Esophagus muscularis mucosa (tissue), 4 donors: ENCODE data around the gene MAPK9. TPM values are rescaled to one million over a fixed set of nuclear protein-coding genes. Genes with fewer than 3 reads are reported as not detected.

ENCODE experiments used
- DNase-seq: peaks from one replicate; pipeline ENCODE4 v3.0.0-alpha.2; 2017; ENCODE audit errors: extremely low spot score
- H3K27ac ChIP-seq, 4 donors: fragments of 200-600 bp; sonication (generic); replicated peaks in 1 of 4; 1 replicate in 3 of 4; 2 replicates in 1 of 4; pipeline ENCODE4 v1.5.1; 2016 to 2019; ENCODE audit warnings: mild to moderate bottlenecking in 1 of 4
- H3K27me3 ChIP-seq, 4 donors: fragments of 200-600 bp; sonication (generic); one replicate each; pipeline versions ENCODE4 v1.5.1 to v1.6.0; 2016 to 2019
- H3K36me3 ChIP-seq, 4 donors: fragments of 200-600 bp; sonication (generic); one replicate each; pipeline ENCODE4 v1.5.1; 2016 to 2019
- H3K4me1 ChIP-seq, 4 donors: fragments of 200-600 bp; sonication (generic); one replicate each; pipeline ENCODE4 v1.5.1; 2016 to 2019
- H3K4me3 ChIP-seq, 4 donors: fragments of 200-600 bp; sonication (generic); 1 replicate in 2 of 4; 2 replicates in 2 of 4; pipeline ENCODE4 v1.5.1; 2016 to 2019; ENCODE audit warnings: mild to moderate bottlenecking in 4 of 4, moderate library complexity in 1 of 4
- H3K9me3 ChIP-seq, 4 donors: fragments of 200-600 bp; sonication (generic); 1 replicate in 3 of 4; 2 replicates in 1 of 4; pipeline ENCODE4 v1.5.1; 2016 to 2019
- EP300 ChIP-seq: sonication (generic); formaldehyde crosslinking; IDR thresholded peaks from one replicate; pipeline ENCODE4 v1.6.1; 2017; ENCODE audit warnings: antibody characterized with exemption
- POLR2A ChIP-seq: fragments of 450-650 bp; IDR thresholded peaks from one replicate; pipeline ENCODE4 v1.6.1; 2017; ENCODE audit warnings: antibody characterized with exemption, moderate library complexity, mild to moderate bottlenecking, low read depth
- POLR2AphosphoS5 ChIP-seq, 2 donors: sonication (generic); formaldehyde crosslinking; IDR thresholded peaks; one replicate each; pipeline ENCODE4 v1.6.1; 2017; ENCODE audit warnings: antibody characterized with exemption in 2 of 2
- WGBS: methylation state at CpG from one replicate; pipeline ENCODE4 v1.1.5; 2018; 5-methylcytosine and 5-hydroxymethylcytosine counted together
- intact Hi-C: fragments of 100-400 bp; cut with DNase I; formaldehyde crosslinking; loops from one replicate; pipeline ENCODE4 v1.15.1; 2023
- total RNA-seq, 4 donors: library from RNA; depleted of rRNA; stranded (reverse); fragments of >200 nt; gene quantifications; one replicate each; pipeline versions ENCODE4 v1.1.0 to v1.2.1, GENCODE V29; 2016
- TF ChIP-seq, protein P1 (sequence below), 3 experiments: fragments of 200-600 bp in 2 of 3; fragments of 450-650 bp in 1 of 3; sonication (generic) in 2 of 3; IDR thresholded peaks; one replicate each; pipeline ENCODE4 v1.5.1; 2017 to 2019; ENCODE audit warnings: antibody characterized with exemption in 3 of 3, mild to moderate bottlenecking in 2 of 3, moderate library complexity in 1 of 3

MAPK9 gene
- total RNA-seq, 4 donors from 2014 or later, result 36.4 to 42.3 (median 37.8) TPM

DNA sequence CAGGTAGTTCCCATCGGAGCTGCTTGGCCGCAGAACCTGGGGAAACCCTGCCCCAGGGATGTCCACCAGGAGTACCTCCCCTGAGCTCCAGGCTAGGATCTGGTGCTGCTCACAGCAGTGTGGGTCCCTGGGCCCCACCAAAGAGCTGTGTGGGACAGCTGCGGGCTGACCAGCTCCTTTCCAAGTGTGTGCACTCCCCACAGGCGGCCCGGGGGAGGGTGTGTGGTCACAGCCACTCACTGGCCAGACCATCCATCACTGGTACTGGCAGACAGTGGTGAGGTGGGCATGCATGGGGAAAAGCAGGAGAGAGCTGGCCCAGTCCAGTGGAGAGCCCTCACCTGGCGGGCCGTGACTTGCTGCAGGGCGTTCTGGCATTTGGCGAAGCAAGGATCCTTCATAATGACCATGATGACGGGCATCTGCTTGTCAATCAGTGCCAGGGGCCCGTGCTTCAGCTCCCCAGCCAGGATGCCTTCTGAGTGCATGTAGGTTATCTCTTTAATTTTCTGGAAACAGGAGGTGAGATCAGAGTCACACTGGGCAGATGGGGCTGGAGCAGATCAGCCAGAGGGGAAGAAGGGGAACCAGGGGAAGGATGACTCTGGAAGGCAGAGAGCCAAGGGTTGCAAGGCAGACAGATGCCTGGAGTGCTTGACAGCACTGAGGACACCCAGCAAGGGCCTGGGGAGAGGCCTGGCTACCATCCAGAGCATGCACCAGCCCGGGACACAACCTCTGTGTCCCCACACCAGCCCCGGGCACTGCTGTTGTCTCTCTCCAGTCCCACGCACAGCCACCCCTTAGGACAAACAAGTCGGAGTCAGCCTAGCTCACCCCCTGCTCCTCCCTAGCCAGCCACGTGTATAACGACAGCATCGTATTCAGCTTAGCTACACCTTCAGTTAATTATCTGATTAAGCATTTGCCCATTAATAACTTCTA is 12.8 kb upstream of the MAPK9 start:
- Histone ChIP-seq H3K27me3 (no peaks in the 10 kb centered on the region), H3K36me3 (peaks cover 0 to 71% (median 26%) of the 10 kb centered on the region in 4 donors), H3K4me1 (no peaks in the 10 kb centered on the region), H3K4me3 (no peak overlapping the region), H3K27ac (no peak overlapping the region), H3K9me3 (no peaks in the 10 kb centered on the region)
- TF ChIP-seq, protein P1, sequence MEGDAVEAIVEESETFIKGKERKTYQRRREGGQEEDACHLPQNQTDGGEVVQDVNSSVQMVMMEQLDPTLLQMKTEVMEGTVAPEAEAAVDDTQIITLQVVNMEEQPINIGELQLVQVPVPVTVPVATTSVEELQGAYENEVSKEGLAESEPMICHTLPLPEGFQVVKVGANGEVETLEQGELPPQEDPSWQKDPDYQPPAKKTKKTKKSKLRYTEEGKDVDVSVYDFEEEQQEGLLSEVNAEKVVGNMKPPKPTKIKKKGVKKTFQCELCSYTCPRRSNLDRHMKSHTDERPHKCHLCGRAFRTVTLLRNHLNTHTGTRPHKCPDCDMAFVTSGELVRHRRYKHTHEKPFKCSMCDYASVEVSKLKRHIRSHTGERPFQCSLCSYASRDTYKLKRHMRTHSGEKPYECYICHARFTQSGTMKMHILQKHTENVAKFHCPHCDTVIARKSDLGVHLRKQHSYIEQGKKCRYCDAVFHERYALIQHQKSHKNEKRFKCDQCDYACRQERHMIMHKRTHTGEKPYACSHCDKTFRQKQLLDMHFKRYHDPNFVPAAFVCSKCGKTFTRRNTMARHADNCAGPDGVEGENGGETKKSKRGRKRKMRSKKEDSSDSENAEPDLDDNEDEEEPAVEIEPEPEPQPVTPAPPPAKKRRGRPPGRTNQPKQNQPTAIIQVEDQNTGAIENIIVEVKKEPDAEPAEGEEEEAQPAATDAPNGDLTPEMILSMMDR (IDR thresholded peaks at IDR 0.05), result no peak
- no peak for TF ChIP-seq EP300
- TF ChIP-seq POLR2AphosphoS5 (IDR thresholded peaks at IDR 0.05), result no peak
- TF ChIP-seq POLR2A, result no peak
- DNase-seq, result no peak
- 80% methylated on average over 12 of the region's 18 CpGs for WGBS
- intact Hi-C loops, result no loop called here

DNA sequence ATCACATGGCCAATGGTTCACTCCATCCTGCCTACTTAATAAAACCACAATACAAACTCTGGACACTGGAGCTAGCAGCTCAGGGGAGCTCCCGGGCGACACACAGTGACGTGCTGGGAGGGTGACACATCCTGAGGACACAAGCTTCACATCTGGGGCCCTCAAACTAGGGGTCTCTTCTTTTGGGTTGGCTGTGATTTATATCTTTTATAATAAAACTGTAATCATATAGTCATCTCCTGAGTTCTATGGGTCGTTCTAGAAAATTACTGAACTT is 12.1 kb upstream of the MAPK9 start:
- Histone ChIP-seq H3K4me1 (no peaks in the 10 kb centered on the region), H3K9me3 (no peaks in the 10 kb centered on the region), H3K36me3 (peaks cover 0 to 71% (median 26%) of the 10 kb centered on the region in 4 donors), H3K4me3 (no peak overlapping the region), H3K27me3 (no peaks in the 10 kb centered on the region), H3K27ac (no peak overlapping the region)
- WGBS, result 83% methylated on average over 4 of the region's 4 CpGs
- no peak for DNase-seq
- intact Hi-C loops, result no loop called here
- TF ChIP-seq EP300 (no peak), POLR2AphosphoS5 (IDR thresholded peaks at IDR 0.05) (no peak)

GRCh38 chr5:180303226-180304015 is 11.5 kb upstream of the MAPK9 start:
- H3K9me3 ChIP-seq, result no peaks in the 10 kb centered on the region
- intact Hi-C loops, result no loop called here
- no peak for DNase-seq
- H3K27ac ChIP-seq, result no peak overlapping the region
- TF ChIP-seq EP300, result no peak
- TF ChIP-seq POLR2AphosphoS5 (IDR thresholded peaks at IDR 0.05), result no peak
- TF ChIP-seq POLR2A, result no peak
- TF ChIP-seq, protein P1 (IDR thresholded peaks at IDR 0.05), result no peak
- WGBS, result 89% methylated on average over 17 of the region's 17 CpGs
- H3K4me3 ChIP-seq, result no peak overlapping the region
- peaks cover 0 to 71% (median 26%) of the 10 kb centered on the region in 4 donors for H3K36me3 ChIP-seq
- H3K27me3 ChIP-seq, result no peaks in the 10 kb centered on the region
- no peaks in the 10 kb centered on the region for H3K4me1 ChIP-seq

DNA sequence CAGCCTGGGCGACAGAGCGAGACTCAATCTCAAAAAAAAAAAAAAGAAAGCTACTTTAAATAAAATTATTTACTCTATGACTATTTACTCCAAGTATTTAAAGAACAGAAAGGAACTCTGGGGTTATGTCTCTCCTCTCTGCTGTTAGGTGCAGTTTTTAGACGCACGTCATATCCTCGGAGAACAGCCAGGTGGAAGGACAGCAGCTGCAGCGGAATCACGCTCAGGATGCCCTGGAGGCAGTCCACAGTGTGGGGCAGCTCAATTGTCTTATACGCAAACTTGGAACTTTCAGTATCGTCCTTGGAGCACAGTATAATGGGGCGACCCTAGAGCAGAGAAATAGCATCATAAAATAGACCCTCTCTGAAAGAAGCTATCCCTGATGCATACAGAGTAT is 10.4 kb upstream of the MAPK9 start:
- H3K4me3 ChIP-seq, result no peak overlapping the region
- WGBS, result 94% methylated on average over 10 of the region's 10 CpGs
- intact Hi-C loops, result no loop called here
- H3K27me3 ChIP-seq, result no peaks in the 10 kb centered on the region
- H3K27ac ChIP-seq, result no peak overlapping the region
- H3K36me3 ChIP-seq, result peaks cover 0 to 63% (median 26%) of the 10 kb centered on the region in 4 donors
- no peaks in the 10 kb centered on the region for H3K4me1 ChIP-seq
- H3K9me3 ChIP-seq, result no peaks in the 10 kb centered on the region
- TF ChIP-seq, protein P1 (IDR thresholded peaks at IDR 0.05), result no peak
- TF ChIP-seq POLR2AphosphoS5 (IDR thresholded peaks at IDR 0.05) (no peak), POLR2A (no peak), EP300 (no peak)
- DNase-seq, result no peak

- Histone ChIP-seq H3K36me3 (peaks cover 0 to 53% (median 26%) of the 10 kb centered on the region in 4 donors), H3K27me3 (no peaks in the 10 kb centered on the region)
- WGBS, result 57% methylated on average over 4 of the region's 4 CpGs
Observed at GRCh38 chr5:180301253-180301652, 9.4 kb upstream of the MAPK9 start.

More at GRCh38 chr5:180301253-180301652, 9.4 kb upstream of the MAPK9 start:
- TF ChIP-seq, protein P1 (IDR thresholded peaks at IDR 0.05), result no peak
- intact Hi-C loops, result no loop called here
- no peak overlapping the region for H3K27ac ChIP-seq
- H3K4me1 ChIP-seq, result no peaks in the 10 kb centered on the region
- H3K4me3 ChIP-seq, result no peak overlapping the region
- no peak for DNase-seq
- no peaks in the 10 kb centered on the region for H3K9me3 ChIP-seq
